Fibroblast of lung (primary cell): ENCODE data around the gene CCDC51. TPM values are rescaled to one million over a fixed set of nuclear protein-coding genes. Genes with fewer than 3 reads are reported as not detected.

ENCODE experiments used
- DNase-seq, 2 donors: peaks; one replicate each; pipeline versions ENCODE4 v3.0.0 to v3.0.0-alpha.2; 2010; ENCODE audit warnings: low read depth in 2 of 2
- H2AFZ ChIP-seq: 2 replicates; pipeline ENCODE4 v1.5.1; 2012; ENCODE audit warnings: low read length, control low read depth, inconsistent platforms
- H3K27ac ChIP-seq: 2 replicates; pipeline ENCODE4 v1.5.1; 2011; ENCODE audit warnings: low read length, control low read depth; ENCODE audit not compliant: insufficient read depth
- H3K27me3 ChIP-seq: 2 replicates; pipeline ENCODE4 v1.5.1; 2011; ENCODE audit warnings: mild to moderate bottlenecking, low read length; ENCODE audit not compliant: control insufficient read depth, insufficient read depth
- H3K36me3 ChIP-seq: 2 replicates; pipeline ENCODE4 v1.5.1; 2011; ENCODE audit warnings: low read length; ENCODE audit not compliant: control insufficient read depth, insufficient read depth
- H3K4me1 ChIP-seq: 2 replicates; pipeline ENCODE4 v1.5.1; 2011; ENCODE audit warnings: low read length; ENCODE audit not compliant: control insufficient read depth, insufficient read depth; ENCODE audit errors: extremely low read depth
- H3K4me2 ChIP-seq: 2 replicates; pipeline ENCODE4 v1.5.1; 2011; ENCODE audit warnings: low read length, control low read depth; ENCODE audit not compliant: insufficient read depth; ENCODE audit errors: extremely low read depth
- H3K4me3 ChIP-seq, 4 experiments: fragments of 200-600 bp in 1 of 4; sonication (generic) in 1 of 4; replicated peaks in 1 of 4; 2 replicates each; pipeline ENCODE4 v1.5.1; 2011 to 2016; ENCODE audit warnings: low read length in 4 of 4, low read depth in 3 of 4, mild to moderate bottlenecking in 3 of 4, control low read depth in 2 of 4, inconsistent platforms in 1 of 4, mixed read lengths in 1 of 4; ENCODE audit not compliant: insufficient read depth in 1 of 4; ENCODE audit errors: control extremely low read depth in 1 of 4
- H3K79me2 ChIP-seq: 2 replicates; pipeline ENCODE4 v1.5.1; 2012; ENCODE audit warnings: mild to moderate bottlenecking, low read length, inconsistent platforms; ENCODE audit not compliant: control insufficient read depth, insufficient read depth
- H3K9ac ChIP-seq: 2 replicates; pipeline ENCODE4 v1.5.1; 2011; ENCODE audit warnings: mild to moderate bottlenecking, low read length, control low read depth; ENCODE audit not compliant: insufficient read depth
- H3K9me3 ChIP-seq: 2 replicates; pipeline ENCODE4 v1.5.1; 2012; ENCODE audit warnings: low read depth, low read length; ENCODE audit not compliant: control insufficient read depth, insufficient read depth
- H4K20me1 ChIP-seq: 2 replicates; pipeline ENCODE4 v1.5.1; 2011; ENCODE audit warnings: low read length; ENCODE audit not compliant: control insufficient read depth, insufficient read depth; ENCODE audit errors: extremely low read depth
- EZH2 ChIP-seq: IDR thresholded peaks from 2 replicates; pipeline ENCODE4 v1.5.1; 2012; ENCODE audit warnings: low read length, control low read depth, mild to moderate bottlenecking; ENCODE audit errors: missing control alignments
- polyA plus RNA-seq, 2 donors: library from polyadenylated mRNA; depleted of rRNA in 1 of 2; stranded (reverse) in 1 of 2; unstranded in 1 of 2; fragments of >200 nt; gene quantifications; 2 replicates each; pipeline ENCODE4 v1.2.1, GENCODE V29; 2011 to 2012; ENCODE audit warnings: missing spikeins in 1 of 2
- total RNA-seq: library from RNA; depleted of rRNA; stranded (reverse); fragments of >200 nt; gene quantifications from 2 replicates; pipeline ENCODE4 v1.2.1, GENCODE V29; 2014
- TF ChIP-seq, protein P1 (sequence below), 2 donors: IDR thresholded peaks in 1 of 2; conservative IDR thresholded peaks in 1 of 2; 1 replicate in 1 of 2; 2 replicates in 1 of 2; pipeline ENCODE4 v1.5.1; 2011 to 2012; ENCODE audit warnings: low read length in 2 of 2, control low read depth in 1 of 2, inconsistent platforms in 1 of 2, low read depth in 1 of 2, mild to moderate bottlenecking in 1 of 2

Gene CCDC51
- total and polyA plus RNA-seq, 2 donors (not counting 1 experiment from before 2014, with no cell fraction given) = 11.9 to 27.2 TPM

DNA sequence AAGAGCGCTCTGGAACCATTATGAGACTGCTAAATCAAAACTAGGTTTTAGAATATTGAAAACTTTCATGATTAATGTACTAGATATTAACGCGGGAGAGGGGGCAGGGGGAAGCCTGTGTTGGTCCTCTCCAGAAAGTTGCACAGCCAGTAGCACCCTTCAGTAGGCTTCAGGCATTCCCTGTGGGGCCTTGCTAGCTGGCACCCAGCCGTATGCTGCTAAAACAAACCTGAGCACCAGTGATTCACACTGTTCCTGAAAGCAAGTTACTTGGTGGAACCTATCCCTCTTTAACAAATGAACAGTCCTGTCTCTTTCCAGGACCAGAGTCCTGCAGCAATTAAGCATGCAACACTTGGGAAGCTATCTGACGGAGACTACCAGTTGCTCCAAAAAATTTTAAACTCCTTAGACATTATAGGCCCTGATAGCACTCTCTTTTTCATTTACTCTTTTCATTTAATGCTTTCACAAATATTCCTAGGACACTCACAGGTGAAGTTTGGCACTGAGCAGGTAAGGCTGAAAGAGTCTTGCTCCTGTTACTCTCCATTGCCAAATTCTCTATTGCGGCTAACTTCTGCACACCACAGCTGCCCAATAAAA lies 5.5 kb upstream of the CCDC51 start:
- H2AFZ ChIP-seq = no peak overlapping the region
- H3K4me3 ChIP-seq = peak overlapping the region; percentile 86 to 94 (median 90)
- no peaks in the 10 kb centered on the region for H3K9me3 ChIP-seq
- no peak overlapping the region for H3K27ac ChIP-seq
- peaks cover 7% of the 10 kb centered on the region for H3K36me3 ChIP-seq
- H4K20me1 ChIP-seq = peaks cover 2% of the 10 kb centered on the region
- no peak overlapping the region for H3K9ac ChIP-seq
- TF ChIP-seq, protein P1, sequence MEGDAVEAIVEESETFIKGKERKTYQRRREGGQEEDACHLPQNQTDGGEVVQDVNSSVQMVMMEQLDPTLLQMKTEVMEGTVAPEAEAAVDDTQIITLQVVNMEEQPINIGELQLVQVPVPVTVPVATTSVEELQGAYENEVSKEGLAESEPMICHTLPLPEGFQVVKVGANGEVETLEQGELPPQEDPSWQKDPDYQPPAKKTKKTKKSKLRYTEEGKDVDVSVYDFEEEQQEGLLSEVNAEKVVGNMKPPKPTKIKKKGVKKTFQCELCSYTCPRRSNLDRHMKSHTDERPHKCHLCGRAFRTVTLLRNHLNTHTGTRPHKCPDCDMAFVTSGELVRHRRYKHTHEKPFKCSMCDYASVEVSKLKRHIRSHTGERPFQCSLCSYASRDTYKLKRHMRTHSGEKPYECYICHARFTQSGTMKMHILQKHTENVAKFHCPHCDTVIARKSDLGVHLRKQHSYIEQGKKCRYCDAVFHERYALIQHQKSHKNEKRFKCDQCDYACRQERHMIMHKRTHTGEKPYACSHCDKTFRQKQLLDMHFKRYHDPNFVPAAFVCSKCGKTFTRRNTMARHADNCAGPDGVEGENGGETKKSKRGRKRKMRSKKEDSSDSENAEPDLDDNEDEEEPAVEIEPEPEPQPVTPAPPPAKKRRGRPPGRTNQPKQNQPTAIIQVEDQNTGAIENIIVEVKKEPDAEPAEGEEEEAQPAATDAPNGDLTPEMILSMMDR (conservative IDR thresholded peaks at IDR 0.05 in 1 of 2, IDR thresholded peaks at IDR 0.05 in 1 of 2; ENCODE audit: low read depth in 1 of 2, low read length in 2 of 2) = no peak
- no peak for TF ChIP-seq EZH2
- DNase-seq = no peak
- peak overlapping the region; percentile 99 for H3K4me2 ChIP-seq
- peaks cover 13% of the 10 kb centered on the region for H3K4me1 ChIP-seq
- H3K27me3 ChIP-seq = no peaks in the 10 kb centered on the region
- peaks cover 45% of the 10 kb centered on the region for H3K79me2 ChIP-seq

DNA sequence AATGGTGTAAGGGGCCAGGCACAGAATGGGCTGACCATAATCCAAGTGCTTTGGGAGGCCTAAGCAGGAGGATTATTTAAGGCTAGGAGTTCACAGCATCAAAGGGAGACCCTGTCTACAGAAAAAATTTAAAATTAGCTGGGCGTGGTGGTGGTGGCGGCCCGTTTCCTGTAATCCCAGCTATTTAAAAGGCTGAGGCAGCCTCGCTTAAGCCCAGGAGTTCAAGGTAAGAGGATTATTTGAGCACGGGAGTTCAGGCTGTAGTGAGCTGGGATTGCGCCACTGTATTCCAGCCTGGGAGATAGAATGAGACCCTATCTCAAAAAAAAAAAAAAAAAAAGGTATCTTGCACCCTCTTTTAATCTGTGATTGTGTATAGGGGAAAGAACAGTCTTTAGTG lies 2.0 kb upstream of the CCDC51 start:
- Histone ChIP-seq H3K27me3 (no peaks in the 10 kb centered on the region), H3K79me2 (peaks cover 34% of the 10 kb centered on the region), H3K4me1 (peaks cover 9% of the 10 kb centered on the region), H3K36me3 (peaks cover 7% of the 10 kb centered on the region), H3K4me2 (peak overlapping the region; percentile 86), H3K27ac (peak overlapping the region; percentile 28), H4K20me1 (peaks cover 2% of the 10 kb centered on the region), H3K9ac (no peak overlapping the region), H3K4me3 (peak overlapping the region in 3 of 4 experiments; percentile 74 to 95 (median 85)), H3K9me3 (no peaks in the 10 kb centered on the region), H2AFZ (no peak overlapping the region)
- TF ChIP-seq, protein P1 (conservative IDR thresholded peaks at IDR 0.05 in 1 of 2, IDR thresholded peaks at IDR 0.05 in 1 of 2; ENCODE audit: low read depth in 1 of 2, low read length in 2 of 2) = no peak
- TF ChIP-seq EZH2 = no peak
- DNase-seq = no peak

DNA sequence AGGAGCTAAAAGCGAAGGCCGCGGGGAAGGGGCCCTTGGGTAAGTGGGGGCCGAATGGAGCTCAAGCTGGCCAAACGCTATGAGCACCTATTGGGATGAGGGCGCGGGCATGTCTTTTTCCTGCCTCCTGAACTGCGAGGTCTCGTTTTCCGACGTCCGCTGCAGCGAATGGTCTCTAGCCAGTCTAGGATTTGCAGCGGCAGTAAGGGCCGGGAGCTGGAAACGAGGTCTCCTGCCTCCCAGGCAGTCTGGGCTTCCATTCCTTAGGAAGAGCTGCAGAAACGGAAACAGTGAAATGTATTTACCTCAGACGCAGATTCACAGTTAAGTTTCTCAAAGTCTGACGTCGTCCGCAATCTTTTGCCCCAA lies 655 bp upstream of the CCDC51 start:
- Histone ChIP-seq H4K20me1 (peaks cover 2% of the 10 kb centered on the region), H2AFZ (no peak overlapping the region), H3K9ac (peak overlapping the region; percentile 89), H3K9me3 (no peaks in the 10 kb centered on the region), H3K4me3 (peak overlapping the region; percentile 71 to 95 (median 80)), H3K4me1 (peaks cover 6% of the 10 kb centered on the region), H3K27me3 (no peaks in the 10 kb centered on the region), H3K36me3 (peaks cover 7% of the 10 kb centered on the region), H3K4me2 (peak overlapping the region; percentile 69), H3K27ac (peak overlapping the region; percentile 91), H3K79me2 (peaks cover 28% of the 10 kb centered on the region)
- peak; percentile 19 to 28 for DNase-seq
- no peak for TF ChIP-seq EZH2
- TF ChIP-seq, protein P1 (conservative IDR thresholded peaks at IDR 0.05 in 1 of 2, IDR thresholded peaks at IDR 0.05 in 1 of 2; ENCODE audit: low read depth in 1 of 2, low read length in 2 of 2) = no peak
